K562 (cell line): Measurements from ENCODE around the gene KCNJ9.

Experiments used
- EP300 ChIP-seq: IDR thresholded peaks from 2 replicates; pipeline ENCODE4 v1.6.1; 2012; ENCODE audit warnings: low read length, improper control_type of control experiment
- ESRRA ChIP-seq: fragments of 450-650 bp; IDR thresholded peaks from 2 replicates; pipeline ENCODE4 v1.6.1; 2014; ENCODE audit warnings: low read depth, mild to moderate bottlenecking, moderate library complexity, borderline replicate concordance
- ZNF586 ChIP-seq: fragments of 450-650 bp; formaldehyde crosslinking; conservative IDR thresholded peaks from 2 replicates; pipeline ENCODE4 v1.4.0; 2020; ENCODE audit warnings: mild to moderate bottlenecking, moderate library complexity

DNA sequence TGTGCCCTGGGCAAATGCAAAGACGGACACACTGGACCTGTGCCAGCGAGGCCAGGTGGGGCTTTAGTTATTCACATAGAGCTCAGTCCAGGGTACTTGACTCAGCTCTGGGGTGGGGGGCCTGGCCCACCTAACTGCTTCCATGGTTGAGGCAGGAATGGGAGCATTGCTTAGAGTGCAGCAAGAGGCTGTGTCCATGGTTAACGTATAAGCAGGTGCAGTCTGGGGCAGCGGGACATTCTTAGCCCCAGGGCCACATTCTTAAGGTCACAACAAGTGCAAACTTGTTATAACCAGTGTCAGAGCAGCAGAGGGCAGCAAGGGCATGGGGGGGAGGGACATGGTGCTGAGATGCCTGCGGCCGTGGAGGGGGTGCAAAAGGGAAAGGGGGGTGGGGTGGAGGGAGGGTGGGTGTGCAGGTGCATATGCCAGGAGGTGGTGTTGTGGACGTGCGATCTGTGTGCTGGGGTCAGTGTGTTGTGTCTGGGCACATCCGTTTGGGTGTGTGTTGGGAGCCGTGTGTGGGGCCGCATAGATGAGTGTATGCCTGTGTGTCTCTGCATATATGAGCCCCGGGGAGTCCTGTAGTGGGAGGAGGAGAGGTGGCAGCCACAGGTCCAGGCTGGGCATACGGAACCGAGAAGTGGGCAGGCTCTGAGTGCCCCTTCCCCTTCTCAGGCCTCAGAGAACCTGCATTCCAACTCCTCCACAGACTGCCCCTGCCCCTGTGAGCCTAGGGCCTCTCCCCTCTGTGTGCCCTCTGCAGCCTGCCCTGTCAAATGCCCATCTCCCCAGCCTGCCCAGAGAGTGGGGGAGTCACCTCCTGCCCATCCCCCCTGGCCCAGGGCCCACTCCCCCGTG lies 19.7 kb upstream of the KCNJ9 start:
- TF ChIP-seq ZNF586 (CRISPR knock-in tag) = no peak
- TF ChIP-seq EP300 = no peak
- TF ChIP-seq ESRRA = no peak
